Eye (tissue), 1 donor: ENCODE results near the gene TOMM20L.

ENCODE experiments used
- DNase-seq: peaks from one replicate; pipeline ENCODE4 v3.0.0-alpha.2; 2015

TOMM20L gene

DNA sequence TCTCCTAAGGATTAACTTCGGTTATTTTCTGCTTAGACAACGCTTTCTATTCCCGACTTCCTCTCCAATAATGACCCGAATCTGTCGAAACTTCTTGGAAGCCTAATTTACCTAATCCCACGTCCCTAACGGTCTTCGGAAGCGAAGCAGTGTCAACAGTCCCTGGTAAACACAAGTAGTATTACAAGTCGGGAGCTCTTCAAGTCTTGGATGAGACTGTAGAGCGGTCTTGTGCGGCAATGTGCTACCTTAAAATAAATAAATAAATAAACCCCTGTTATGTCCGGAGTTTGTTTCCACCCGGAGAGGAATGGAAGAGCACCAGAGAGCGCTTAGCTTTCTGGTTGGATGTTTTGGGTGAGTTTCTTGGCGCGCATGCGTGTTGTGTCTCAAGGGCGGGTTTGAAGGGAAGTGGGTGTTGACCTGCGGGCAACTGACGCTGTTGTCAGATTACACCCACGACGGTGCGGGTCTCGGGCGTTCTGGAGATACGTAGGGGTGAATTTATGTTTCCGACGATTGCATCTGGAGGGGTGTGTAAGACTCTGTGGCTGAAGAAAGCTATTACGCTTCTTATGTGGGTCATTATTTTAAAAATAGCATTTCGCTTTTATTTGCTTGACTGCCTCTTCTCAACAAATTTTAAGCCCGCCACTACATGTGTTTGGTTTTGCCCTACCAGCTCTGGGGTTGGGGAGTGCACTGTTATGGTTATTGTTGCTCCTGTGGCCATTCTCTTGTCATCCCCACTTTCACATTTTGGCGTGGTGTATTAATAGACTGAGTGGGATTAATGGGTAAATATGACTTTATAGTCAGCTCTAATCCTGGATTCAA is 31.8 kb downstream of the TOMM20L start, which contains the start of the genes KIAA0586 and TIMM9:
TSS of gene KIAA0586 (plus strand) at position 439 of the 837 bp plus-strand sequence. CDS start 546 bp downstream, outside the sequence.
TSS of gene TIMM9 (minus strand) at position 251 of the 837 bp plus-strand sequence. CDS start 15,586 bp downstream, outside the sequence.
- peak; percentile 100 for DNase-seq

DNA sequence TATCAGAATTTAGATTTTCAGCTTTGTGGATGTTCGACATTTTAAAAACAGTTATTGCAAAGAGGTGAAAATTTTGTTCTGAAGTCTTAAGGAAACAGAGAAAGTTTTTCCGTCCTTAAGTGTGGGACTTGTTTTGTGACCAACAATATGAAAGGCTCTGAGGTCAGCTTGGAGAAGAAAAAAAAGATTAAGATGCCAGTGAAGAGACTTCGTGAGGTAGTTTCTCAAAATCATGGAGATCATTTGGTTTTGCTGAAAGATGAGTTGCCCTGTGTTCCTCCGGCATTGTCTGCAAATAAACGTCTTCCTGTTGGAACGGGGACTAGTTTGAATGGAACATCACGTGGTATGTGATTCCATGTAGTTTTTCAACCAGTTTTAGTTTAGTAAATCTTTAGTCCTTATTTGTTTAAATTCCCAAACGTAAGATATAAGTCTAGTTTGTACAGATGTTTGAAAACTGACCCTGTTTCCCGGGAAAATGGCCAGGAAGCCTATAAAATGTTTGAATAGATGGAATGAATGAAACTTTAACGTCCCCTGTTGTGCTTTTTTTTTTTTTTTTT is 32.5 kb downstream of the TOMM20L start:
- no peak for DNase-seq

DNA sequence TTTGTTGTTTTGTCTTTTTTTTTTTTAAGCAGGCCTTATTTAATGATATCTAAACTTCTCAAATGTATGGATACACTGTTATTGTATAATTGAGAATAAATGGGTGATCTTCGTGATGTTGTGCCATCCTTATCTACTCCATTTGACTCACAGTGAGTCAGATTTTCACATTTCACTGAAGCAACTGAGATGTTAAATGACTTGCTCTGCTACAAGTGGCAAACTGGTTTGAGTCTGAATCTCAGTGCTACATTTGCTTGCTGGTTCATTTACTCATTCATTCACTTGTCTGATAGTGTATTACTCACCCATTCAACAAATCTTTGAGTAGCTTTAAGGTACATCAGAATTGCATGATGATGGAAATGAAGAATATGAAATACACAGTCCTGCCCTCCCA is 34.4 kb downstream of the TOMM20L start:
- DNase-seq, result no peak

DNA sequence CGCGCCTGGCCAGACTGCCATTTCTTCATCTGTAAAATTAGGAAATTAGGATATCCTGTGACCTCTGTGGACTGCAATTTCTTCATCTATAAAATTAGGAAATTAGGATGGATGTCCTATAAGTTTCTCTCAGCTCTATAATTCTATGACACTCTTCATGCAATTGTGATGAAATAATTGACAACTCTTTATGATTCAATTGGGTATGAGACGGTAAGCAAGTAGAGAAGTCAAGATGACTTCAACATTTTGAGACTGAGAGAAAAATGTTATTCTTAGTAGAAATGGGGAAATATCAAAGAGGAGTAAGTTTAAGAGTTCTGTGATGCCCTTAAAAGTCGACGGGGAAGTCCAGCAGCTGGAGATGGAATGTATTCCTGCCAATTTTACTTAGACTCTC is 43.7 kb downstream of the TOMM20L start:
- no peak for DNase-seq

DNA sequence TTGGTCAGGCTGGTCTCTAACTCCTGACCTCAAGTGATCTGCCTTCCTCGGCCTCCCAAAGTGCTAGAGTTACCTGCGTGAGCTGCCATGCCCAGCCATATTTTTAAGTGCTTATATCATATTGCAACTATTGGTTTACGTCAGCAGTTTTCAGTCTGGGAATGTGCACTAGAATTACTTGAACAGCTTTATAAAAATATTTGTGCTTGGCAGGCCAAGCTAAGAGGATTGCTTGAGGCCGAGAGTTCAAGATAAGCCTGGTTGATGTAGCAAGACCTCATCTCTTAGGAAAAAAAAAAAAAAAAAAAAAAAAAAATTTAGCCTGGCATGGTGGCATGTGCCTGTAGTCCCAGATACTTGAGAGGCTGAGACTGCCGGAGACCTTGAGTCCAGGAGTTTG is 48.9 kb downstream of the TOMM20L start:
- DNase-seq, result no peak

DNA sequence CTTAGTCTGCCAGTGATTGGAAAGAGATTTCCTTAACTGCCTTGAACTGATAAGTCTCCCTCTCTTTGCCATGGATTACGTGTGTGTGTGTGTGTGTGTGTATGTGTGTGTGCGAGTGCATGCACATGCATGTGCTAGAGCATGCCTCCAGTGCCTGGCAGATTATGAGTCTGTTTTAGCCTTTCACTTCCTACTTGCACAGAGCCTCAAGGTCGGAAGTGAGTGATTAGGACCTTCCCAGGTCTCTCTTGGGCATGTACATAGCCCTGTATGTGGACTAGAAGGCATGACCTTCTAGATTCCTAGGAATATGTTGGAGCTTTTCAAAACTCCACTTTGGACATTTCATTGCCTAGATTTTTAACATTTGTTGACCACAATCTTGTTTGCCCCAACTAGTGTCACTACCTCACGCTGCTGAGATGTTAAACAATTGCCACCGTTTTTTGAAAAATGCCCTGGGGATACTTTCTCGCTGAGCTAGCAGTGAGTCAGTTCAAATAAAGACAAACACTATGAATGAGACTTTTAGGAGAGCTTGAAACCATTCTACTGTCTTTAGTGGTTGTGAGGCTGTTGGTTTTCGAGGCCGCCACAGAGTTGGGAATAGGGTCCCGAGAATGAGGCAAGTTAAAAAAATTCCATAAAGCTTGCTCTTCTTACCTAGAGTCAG is 60.0 kb downstream of the TOMM20L start:
- no peak for DNase-seq
